IPS DF 4.7 (cell line): ENCODE measurements around the gene SEC63.
"Not testable (repeated sequence)": the region's sequence is repeated elsewhere in the genome, so short reads cannot be mapped to it uniquely, and the experiment has no call there.

Source experiments
- DNase-seq: peaks from one replicate; pipeline ENCODE4 v3.0.0-alpha.2; 2013; ENCODE audit warnings: low spot score; ENCODE audit errors: extremely low read depth

SEC63 gene

GRCh38 chr6:107976155-107976783 lies 18.3 kb upstream of the SEC63 start:
- DNase-seq: no peak

- DNase-seq: no peak
Measured at GRCh38 chr6:107973594-107973993, 15.6 kb upstream of the SEC63 start.

DNA sequence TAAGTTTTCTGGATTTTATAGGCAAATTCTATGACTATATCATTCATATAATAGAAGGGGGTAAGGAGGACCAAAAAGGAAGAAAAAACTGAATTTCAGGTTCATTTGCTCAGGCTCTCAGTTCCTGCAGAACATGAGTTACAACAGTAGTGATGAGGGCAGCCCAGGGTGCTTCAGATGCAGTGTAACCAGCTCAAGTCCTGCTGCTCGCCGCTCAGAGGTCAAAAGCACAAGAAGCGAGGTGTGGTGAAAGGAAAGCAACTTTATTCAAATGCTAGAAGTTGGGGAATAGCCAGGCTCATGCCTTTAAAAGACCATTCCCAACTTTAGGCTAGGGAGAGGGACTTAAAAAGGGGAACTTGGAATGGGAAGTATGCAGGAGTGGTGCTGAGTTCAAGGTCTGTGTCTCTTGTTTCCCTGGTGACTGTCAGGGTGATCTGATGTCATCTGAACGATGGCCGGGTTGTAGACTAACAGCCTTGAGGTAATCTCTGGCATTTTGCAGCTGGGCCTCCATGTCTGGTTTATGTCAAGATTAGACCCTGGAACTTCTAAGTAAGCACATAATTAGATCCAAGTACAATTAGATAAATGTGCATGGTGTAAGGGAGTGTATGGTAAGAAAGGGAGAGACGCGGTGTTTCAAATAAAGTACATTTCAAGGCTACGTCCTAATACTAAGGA lies 14.5 kb upstream of the SEC63 start:
- DNase-seq: no peak

DNA sequence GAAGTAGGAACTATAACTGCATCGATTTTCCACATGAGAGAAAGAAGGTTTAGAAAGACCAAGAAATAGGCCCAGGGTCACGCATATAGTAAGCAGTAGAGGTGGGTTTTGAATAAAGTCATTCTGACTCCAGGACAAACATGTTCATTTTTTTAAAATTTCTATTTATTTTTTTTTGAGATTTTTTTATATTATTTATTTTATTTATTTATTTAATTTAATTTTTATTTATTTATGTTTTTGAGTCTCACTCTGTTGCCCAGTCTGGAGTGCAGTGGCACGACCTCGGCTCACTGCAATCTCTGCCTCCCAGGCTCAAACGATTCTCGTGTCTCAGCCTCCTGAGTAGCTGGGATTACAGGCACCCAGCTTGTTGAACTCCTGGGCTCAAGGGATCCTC lies 13.2 kb upstream of the SEC63 start:
- no peak for DNase-seq

DNA sequence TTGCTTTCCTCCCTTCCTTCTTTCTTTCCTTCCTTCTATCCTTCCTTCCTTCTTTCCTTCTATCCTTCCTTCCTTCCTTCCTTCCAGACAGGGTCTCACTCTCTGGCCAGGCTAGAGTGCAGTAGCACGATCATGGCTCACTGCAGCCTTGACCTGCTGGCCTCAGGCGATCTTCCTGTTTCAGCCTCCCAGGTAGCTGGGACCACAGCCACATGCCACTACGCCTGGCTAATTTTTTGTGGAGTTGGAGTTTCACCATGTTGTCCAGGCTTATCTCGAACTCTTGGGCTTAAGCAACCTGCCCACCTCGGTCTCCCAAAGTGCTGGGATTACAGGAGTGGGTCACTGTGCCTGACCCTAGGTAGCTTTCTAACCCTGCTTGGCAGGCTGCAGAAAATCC lies 12.2 kb upstream of the SEC63 start:
- DNase-seq: no peak

DNA sequence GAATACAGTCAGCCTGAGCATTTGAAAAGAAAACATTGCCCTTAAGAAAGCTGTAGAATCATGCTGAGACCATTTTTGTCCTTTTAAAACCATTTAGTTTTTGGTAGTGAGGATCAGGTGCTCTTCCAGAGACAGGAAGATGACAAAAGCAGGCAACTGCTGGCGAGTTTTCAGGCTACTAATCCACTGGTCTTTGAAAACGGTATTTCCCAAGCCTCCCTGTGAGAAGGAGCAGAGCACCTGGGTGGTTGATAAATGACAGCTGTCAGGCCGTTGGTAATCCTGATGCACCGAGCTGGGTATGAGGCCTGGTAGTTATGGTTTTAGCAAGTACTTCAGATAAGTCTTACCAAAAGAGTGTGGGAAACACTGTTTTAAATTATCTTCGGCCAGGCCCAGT lies 10.1 kb upstream of the SEC63 start:
- DNase-seq: no peak

- DNase-seq: no peak
Measured at GRCh38 chr6:107965746-107966145, 7.7 kb upstream of the SEC63 start.

- DNase-seq: no peak
Measured at GRCh38 chr6:107962723-107963122, 4.7 kb upstream of the SEC63 start.

- DNase-seq: no peak
Measured at GRCh38 chr6:107959392-107959791, 1.4 kb upstream of the SEC63 start.

DNA sequence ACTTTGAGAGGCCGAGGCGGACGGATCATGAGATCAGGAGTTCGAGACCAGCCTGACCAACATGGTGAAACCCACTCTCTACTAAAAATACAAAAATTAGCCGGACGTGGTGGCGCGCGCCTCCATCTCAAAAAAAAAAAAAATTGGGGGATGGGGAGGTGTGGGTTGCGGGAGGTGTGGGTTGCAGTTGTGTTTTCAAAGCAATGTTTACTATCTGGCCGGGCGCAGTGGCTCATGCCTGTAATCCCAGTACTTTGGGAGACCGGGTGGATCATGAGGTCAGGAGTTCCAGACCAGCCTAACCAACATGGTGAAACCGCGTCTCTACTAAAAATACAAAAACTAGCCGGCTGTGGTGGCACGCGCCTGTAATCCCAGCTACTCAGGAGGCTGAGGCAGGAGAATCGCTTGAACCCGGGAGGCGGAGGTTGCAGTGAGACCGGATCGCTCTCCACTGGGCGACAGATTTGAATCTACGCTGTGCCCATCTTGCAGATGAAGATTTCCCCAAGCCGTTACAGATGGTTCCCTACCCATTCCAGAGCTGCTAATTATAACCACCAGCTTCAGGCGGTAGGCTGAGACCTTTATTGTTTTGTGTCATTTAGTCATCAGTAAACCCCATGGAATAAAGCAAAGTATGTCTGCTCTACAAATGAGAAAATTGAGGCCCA lies 818 bp upstream of the SEC63 start:
- not testable (repeated sequence) for DNase-seq

GRCh38 chr6:107957308-107957908 lies 600 bp downstream of the SEC63 start:
- no peak for DNase-seq

- no peak for DNase-seq
Measured at GRCh38 chr6:107956586-107957307, 1.3 kb downstream of the SEC63 start.

GRCh38 chr6:107956181-107956580 lies 1.8 kb downstream of the SEC63 start:
- no peak for DNase-seq

GRCh38 chr6:107953858-107954414 lies 4.1 kb downstream of the SEC63 start:
- DNase-seq: not testable (repeated sequence)

DNA sequence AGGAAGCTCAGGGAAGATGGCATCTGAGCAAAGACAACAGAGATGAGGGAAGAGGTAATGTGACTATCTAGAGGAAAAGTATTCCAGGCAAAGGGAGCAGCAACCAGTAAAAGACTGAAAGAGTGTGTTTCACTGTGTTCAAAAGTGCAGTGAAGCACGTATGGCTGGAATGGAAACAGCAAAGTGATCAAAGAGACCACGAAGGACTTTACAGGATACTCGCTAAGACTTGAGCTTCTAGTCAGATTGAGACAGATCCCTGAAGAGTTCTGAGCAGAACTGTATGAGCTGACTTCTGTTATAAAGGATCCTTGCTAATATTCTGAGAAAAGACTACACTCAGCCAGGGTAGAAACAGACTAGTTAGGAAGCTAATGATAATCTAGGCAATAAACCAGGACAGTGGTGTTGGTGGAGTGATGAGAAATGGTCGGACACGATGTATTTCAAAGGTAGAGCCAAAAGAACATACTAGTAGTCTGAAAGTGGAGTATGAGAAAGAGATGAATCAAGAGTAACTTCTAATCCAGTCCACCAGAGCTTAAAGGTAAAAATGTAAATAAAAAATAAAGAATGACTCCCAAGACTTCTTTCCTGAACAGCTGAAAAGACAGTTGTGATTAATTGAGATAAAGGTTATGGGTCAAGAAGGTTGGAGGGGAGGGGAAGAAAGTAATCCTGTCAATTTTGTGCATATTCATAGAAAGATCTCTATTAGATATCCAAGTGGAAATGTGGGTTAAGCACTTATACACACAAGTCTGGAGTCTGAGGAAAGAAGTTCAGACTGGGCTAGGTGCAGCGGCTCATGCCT lies 14.2 kb downstream of the SEC63 start:
- DNase-seq: no peak

- DNase-seq: no peak
Measured at GRCh38 chr6:107942142-107942541, 15.9 kb downstream of the SEC63 start.

DNA sequence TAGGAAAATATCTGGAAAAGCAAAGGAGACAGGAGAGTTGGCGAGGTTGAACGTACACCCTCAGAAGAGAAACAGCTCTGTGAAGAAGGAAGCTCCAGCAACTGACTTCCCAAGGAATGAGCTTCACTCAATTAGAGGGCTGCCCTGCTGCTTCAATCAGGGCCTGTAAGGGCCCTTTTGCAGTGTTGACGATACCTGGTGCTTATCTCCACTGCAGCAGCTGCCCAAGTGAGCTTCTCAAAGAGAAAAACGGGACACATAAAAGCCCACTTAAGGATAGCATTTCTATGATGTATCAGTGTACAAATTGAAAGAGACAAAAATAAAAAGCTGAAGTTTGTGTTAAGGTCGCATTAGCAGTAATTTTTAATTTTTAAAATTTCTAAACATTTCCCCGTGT lies 16.4 kb downstream of the SEC63 start:
- no peak for DNase-seq

DNA sequence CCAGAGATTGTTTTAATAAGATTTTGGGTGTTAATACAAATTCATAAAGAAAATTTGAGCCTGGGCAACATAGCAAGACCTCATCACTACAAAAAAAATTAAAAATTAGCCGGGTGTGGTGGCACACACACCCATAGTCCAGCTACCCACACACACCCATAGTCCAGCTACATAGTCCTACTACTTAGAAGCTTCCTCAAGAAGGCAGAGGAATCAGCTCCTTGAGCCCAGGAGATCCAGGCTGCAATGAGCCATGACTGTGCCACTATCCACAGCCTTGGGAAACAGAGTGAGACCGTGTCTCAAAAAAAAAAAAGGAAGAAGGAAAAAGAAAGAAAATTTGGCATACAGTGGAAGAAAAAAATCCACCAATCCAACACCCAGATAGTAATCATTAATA lies 16.8 kb downstream of the SEC63 start:
- no peak for DNase-seq

DNA sequence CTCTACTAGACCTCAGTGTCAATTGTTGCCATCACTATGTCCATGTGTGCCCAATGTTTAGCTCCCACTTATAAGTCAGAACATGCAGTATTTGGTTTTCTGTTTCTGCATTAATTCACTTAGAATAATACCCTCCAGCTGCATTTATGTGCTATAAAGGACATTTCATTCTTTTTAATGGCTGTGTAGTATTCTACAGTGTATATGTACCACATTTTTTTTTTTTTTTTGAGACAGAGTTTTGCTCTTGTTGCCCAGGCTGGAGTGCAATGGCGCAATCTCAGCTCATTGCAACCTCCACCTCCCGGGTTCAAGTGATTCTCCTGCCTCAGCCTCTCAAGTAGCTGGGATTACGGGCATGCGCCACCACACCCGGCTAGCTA lies 21.1 kb downstream of the SEC63 start:
- not testable (repeated sequence) for DNase-seq

DNA sequence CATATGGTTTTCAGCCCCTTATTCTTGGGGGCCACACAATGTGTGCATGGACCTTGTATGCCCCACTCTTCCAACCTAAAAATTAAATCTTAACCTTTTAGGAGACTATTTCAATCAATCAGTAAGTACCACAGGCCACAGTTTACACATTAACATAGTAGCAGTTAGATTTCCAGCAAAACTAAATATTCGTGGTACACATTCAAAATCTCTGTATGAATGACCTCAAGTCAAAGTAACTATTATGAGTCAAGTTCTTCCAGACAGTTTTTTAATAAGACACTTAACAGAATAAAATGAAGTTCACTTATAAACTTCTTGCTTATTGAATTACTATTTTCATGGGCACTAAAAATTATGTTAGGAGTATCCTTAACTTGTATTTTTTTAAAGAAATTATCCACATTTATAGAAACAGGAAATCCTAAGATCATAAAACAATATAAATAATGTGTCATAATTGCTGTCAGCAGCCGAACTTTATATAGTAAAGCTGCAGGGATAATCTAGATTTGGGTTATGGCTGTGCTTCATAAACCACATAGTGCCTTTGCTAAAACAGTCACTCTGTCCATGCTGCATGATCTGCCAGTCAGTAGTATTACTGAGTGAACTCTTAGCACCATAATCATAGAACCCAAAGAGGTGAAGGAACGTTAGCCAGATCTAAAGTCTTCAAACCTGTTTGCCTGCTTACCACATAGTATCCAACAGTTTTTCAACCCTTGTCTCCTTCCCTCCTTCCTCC lies 21.7 kb downstream of the SEC63 start:
- DNase-seq: no peak
